OCI-LY7 (cell line): Measurements from ENCODE around the gene OGA.

Experiments used
- CTCF ChIP-seq: fragments of 200-600 bp; sonication (generic); conservative IDR thresholded peaks from 2 replicates; pipeline ENCODE4 v1.5.1; 2014; ENCODE audit warnings: mild to moderate bottlenecking, antibody characterized with exemption, low read length, moderate library complexity, mixed read lengths
- EZH2phosphoT487 ChIP-seq: fragments of 200-600 bp; sonication (generic); IDR thresholded peaks from 2 replicates; pipeline ENCODE4 v1.6.1; 2018; ENCODE audit warnings: low read depth, borderline replicate concordance, mild to moderate bottlenecking, mixed run types, antibody characterized with exemption, low read length, moderate library complexity, mixed read lengths

GRCh38 chr10:101759309-101760247 lies 58.7 kb downstream of the OGA start:
- no peak for TF ChIP-seq CTCF
- no peak for TF ChIP-seq EZH2phosphoT487
